B cell (primary cell): ENCODE data around the gene SRY. TPM values are rescaled to one million over a fixed set of nuclear protein-coding genes. Genes with fewer than 3 reads are reported as not detected.
A peak's percentile ranks its signal among the peaks of the same experiment; 100 is the strongest.

ENCODE experiments used
- ATAC-seq: fragments of 200-7000 bp; cut with Tn5 transposase; one replicate; pipeline ENCODE4 v1.10.0; 2021; ENCODE audit warnings: low read depth, mild to moderate bottlenecking, moderate number of reproducible peaks, moderate library complexity
- CTCF ChIA-PET: fragments of 350-600 bp; sonication (Branson Sonifier 250); formaldehyde crosslinking; loops from one replicate; lab custom pipeline; 2021; ENCODE audit warnings: antibody characterized with exemption, inconsistent platforms; lab: Charles Lee
- POLR2A ChIA-PET: fragments of 350-600 bp; sonication (Branson Sonifier 250); formaldehyde crosslinking; loops from one replicate; lab custom pipeline; 2021; ENCODE audit warnings: antibody characterized with exemption; lab: Charles Lee
- DNase-seq: peaks from one replicate; pipeline ENCODE4 v3.0.0; 2013
- H2AFZ ChIP-seq: 2 replicates; pipeline ENCODE4 v1.6.1; 2012; ENCODE audit warnings: mild to moderate bottlenecking, low read depth, low read length; ENCODE audit not compliant: insufficient read depth, poor library complexity, severe bottlenecking
- H3K27ac ChIP-seq, 2 donors: 1 replicate in 1 of 2; 2 replicates in 1 of 2; pipeline ENCODE4 v1.5.1; 2012 to 2013; ENCODE audit warnings: low read length in 2 of 2, mild to moderate bottlenecking in 2 of 2, moderate library complexity in 1 of 2
- H3K27me3 ChIP-seq, 4 experiments: fragments of 200-600 bp in 1 of 4; sonication (generic) in 1 of 4; replicated peaks in 1 of 4; 1 replicate in 2 of 4; 2 replicates in 2 of 4; pipeline versions ENCODE4 v1.6.1 to v1.7.0; 2013 to 2016; ENCODE audit warnings: low read length in 3 of 4, mild to moderate bottlenecking in 2 of 4, mixed read lengths in 1 of 4, moderate library complexity in 1 of 4; ENCODE audit not compliant: insufficient read depth in 4 of 4, control insufficient read depth in 3 of 4; ENCODE audit errors: control extremely low read depth in 1 of 4
- H3K36me3 ChIP-seq, 2 experiments: replicated peaks in 1 of 2; 1 replicate in 1 of 2; 2 replicates in 1 of 2; pipeline versions ENCODE4 v1.6.1 to v1.7.1; 2013; ENCODE audit warnings: low read length in 1 of 2; ENCODE audit not compliant: insufficient read depth in 2 of 2, control insufficient read depth in 1 of 2; ENCODE audit errors: control extremely low read depth in 1 of 2, extremely low read depth in 1 of 2
- H3K4me1 ChIP-seq, 2 donors: fragments of 200-600 bp in 1 of 2; sonication (generic) in 1 of 2; 1 replicate in 1 of 2; 2 replicates in 1 of 2; pipeline versions ENCODE4 v1.5.1 to v1.6.1; 2013 to 2017; ENCODE audit warnings: low read length in 2 of 2; ENCODE audit not compliant: control insufficient read depth in 2 of 2, insufficient read depth in 2 of 2
- H3K4me2 ChIP-seq: replicated peaks from 2 replicates; pipeline ENCODE3; 2012; ENCODE audit warnings: mild to moderate bottlenecking, low read depth, low read length; ENCODE audit not compliant: poor library complexity, severe bottlenecking
- H3K4me3 ChIP-seq, 5 experiments: fragments of 200-600 bp in 1 of 5; sonication (generic) in 1 of 5; 1 replicate in 3 of 5; 2 replicates in 2 of 5; pipeline versions ENCODE4 v1.5.1 to v1.7.0; 2011 to 2016; ENCODE audit warnings: low read length in 4 of 5, mild to moderate bottlenecking in 4 of 5, low read depth in 2 of 5, control low read depth in 1 of 5, moderate library complexity in 1 of 5; ENCODE audit not compliant: insufficient read depth in 1 of 5; ENCODE audit errors: control extremely low read depth in 1 of 5, extremely low read depth in 1 of 5
- H3K79me2 ChIP-seq: fragments of 200-600 bp; sonication (generic); one replicate; pipeline ENCODE4 v1.6.0; 2016; ENCODE audit warnings: low read length; ENCODE audit not compliant: control insufficient read depth, insufficient read depth
- H3K9ac ChIP-seq: fragments of 200-600 bp; sonication (generic); 2 replicates; pipeline ENCODE4 v1.6.1; 2017; ENCODE audit warnings: mild to moderate bottlenecking, low read length, moderate library complexity
- H3K9me3 ChIP-seq, 3 donors: one replicate each; pipeline versions ENCODE4 v1.6.1 to v1.7.1; 2013; ENCODE audit warnings: low read length in 2 of 3; ENCODE audit not compliant: control insufficient read depth in 2 of 3, insufficient read depth in 1 of 3; ENCODE audit errors: control extremely low read depth in 1 of 3
- H4K20me1 ChIP-seq: 2 replicates; pipeline ENCODE4 v1.6.0; 2012; ENCODE audit warnings: mild to moderate bottlenecking, low read length; ENCODE audit not compliant: insufficient read depth, control insufficient read depth, poor library complexity, severe bottlenecking
- H3K27ac Mint-ChIP-seq: one replicate; pipeline ENCODE4 v1.8.0; 2021; ENCODE audit warnings: mixed read lengths
- H3K27me3 Mint-ChIP-seq: one replicate; pipeline ENCODE4 v1.8.0; 2021; ENCODE audit warnings: mixed read lengths
- H3K4me1 Mint-ChIP-seq: one replicate; pipeline ENCODE4 v1.8.0; 2021; ENCODE audit warnings: mixed read lengths
- H3K4me3 Mint-ChIP-seq: one replicate; pipeline ENCODE4 v1.8.0; 2021; ENCODE audit warnings: mixed read lengths
- H3K9me3 Mint-ChIP-seq: one replicate; pipeline ENCODE4 v1.8.0; 2022; ENCODE audit warnings: mixed read lengths; ENCODE audit not compliant: insufficient read depth
- EZH2 ChIP-seq: IDR thresholded peaks from 2 replicates; pipeline ENCODE4 v1.6.1; 2012; ENCODE audit warnings: borderline replicate concordance, low read depth, mild to moderate bottlenecking, moderate library complexity, low read length; ENCODE audit not compliant: insufficient read depth, poor library complexity, severe bottlenecking
- WGBS: methylation state at CpG from one replicate; pipeline ENCODE4 v1.1.5; 2013; ENCODE audit warnings: missing lambda C conversion rate; ENCODE audit not compliant: insufficient coverage; 5-methylcytosine and 5-hydroxymethylcytosine counted together
- intact Hi-C: fragments of 100-400 bp; cut with micrococcal nuclease; formaldehyde crosslinking; loops from one replicate; pipeline ENCODE4 v1.10.0; 2022
- polyA plus RNA-seq: library from polyadenylated mRNA; depleted of rRNA; stranded (reverse); fragments of >200 nt; gene quantifications from 2 replicates; pipeline ENCODE4 v1.2.3, GENCODE V29; 2012
- total RNA-seq, 2 donors: library from RNA; stranded (reverse); fragments of 120-200 nt in 1 of 2; gene quantifications; 1 replicate in 1 of 2; 2 replicates in 1 of 2; pipeline versions ENCODE4 v1.2.3 to v1.2.4, GENCODE V29; 2013 to 2022
- TF ChIP-seq, protein P1 (sequence below): fragments of 200-600 bp; IDR thresholded peaks from one replicate; pipeline ENCODE4 v1.8.0; 2022; ENCODE audit warnings: antibody characterized with exemption, mild to moderate bottlenecking

The SRY gene
- total and polyA plus RNA-seq, 2 donors (not counting 1 experiment from before 2014, with no cell fraction given): not detected

DNA sequence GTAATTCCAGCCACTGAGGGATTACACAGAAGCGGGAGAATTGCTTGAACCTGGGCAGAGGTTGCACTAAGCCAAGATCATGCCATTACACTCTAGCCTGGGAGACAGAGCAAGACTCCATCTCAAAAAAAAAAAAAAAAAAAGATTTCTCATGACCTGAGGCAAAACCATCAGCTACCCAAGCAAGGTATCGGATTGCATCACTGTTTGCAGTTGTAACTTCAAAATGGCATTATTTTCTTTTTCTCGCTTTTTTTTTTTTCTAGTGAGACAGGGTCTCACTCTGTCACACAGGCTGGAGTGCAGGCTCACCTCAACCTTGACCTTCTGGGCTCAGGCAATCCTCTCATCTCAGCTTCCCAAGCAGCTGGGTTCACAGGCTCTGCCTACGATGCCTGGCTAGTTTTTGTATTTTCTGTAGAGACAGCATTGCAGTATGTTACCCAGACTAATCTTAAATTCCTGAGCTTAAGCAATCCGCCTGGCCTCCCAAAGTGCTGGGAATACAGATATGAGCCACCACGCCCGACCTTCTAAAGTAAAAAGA is 9.6 kb upstream of the SRY start:
- Histone ChIP-seq H3K27me3 (no peaks in the 10 kb centered on the region), H3K9me3 (no peaks in the 10 kb centered on the region), H3K36me3 (no peaks in the 10 kb centered on the region), H3K27ac (no peak overlapping the region), H3K4me2 (no peak overlapping the region), H3K79me2 (no peaks in the 10 kb centered on the region), H3K4me1 (no peaks in the 10 kb centered on the region), H3K4me3 (no peak overlapping the region), H4K20me1 (no peaks in the 10 kb centered on the region), H3K9ac (no peak overlapping the region), H2AFZ (no peak overlapping the region)
- Mint-ChIP-seq H3K27ac (no peak overlapping the region), H3K4me3 (no peak overlapping the region), H3K27me3 (peaks cover 13% of the 10 kb centered on the region), H3K9me3 (no peaks in the 10 kb centered on the region), H3K4me1 (no peaks in the 10 kb centered on the region)
- DNase-seq: no peak
- POLR2A ChIA-PET: no interaction called here
- intact Hi-C loops: no loop called here
- no peak for ATAC-seq
- CTCF ChIA-PET: no interaction called here
- WGBS: 100% methylated on average over 1 of the region's 7 CpGs
- no peak for TF ChIP-seq EZH2
- TF ChIP-seq, protein P1, sequence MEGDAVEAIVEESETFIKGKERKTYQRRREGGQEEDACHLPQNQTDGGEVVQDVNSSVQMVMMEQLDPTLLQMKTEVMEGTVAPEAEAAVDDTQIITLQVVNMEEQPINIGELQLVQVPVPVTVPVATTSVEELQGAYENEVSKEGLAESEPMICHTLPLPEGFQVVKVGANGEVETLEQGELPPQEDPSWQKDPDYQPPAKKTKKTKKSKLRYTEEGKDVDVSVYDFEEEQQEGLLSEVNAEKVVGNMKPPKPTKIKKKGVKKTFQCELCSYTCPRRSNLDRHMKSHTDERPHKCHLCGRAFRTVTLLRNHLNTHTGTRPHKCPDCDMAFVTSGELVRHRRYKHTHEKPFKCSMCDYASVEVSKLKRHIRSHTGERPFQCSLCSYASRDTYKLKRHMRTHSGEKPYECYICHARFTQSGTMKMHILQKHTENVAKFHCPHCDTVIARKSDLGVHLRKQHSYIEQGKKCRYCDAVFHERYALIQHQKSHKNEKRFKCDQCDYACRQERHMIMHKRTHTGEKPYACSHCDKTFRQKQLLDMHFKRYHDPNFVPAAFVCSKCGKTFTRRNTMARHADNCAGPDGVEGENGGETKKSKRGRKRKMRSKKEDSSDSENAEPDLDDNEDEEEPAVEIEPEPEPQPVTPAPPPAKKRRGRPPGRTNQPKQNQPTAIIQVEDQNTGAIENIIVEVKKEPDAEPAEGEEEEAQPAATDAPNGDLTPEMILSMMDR: no peak

DNA sequence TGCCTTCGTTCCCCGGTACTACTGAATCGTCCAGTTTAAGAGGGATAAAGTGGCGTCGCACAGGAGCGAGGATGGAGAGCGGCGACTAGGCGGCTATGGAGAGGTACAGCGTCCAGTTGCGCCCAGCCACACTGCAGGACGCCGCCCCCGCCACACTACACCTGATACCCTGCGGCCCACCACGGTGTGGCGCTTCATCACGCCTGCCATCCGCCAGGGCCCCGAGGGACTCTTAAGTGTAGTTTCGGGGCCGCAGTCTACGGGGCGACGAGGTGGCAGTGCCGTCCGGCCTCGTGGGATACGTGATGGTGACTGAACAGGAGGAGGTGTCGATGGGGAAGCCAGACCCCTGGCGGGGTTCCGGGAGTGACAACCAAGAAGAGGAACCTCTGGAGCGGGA is 2.3 kb upstream of the SRY start:
- H3K9me3 Mint-ChIP-seq: no peaks in the 10 kb centered on the region
- WGBS: 59% methylated on average over 24 of the region's 33 CpGs
- Histone ChIP-seq H3K27me3 (peaks cover 0 to 22% (median 1%) of the 10 kb centered on the region in 4 experiments), H4K20me1 (no peaks in the 10 kb centered on the region), H3K79me2 (no peaks in the 10 kb centered on the region), H3K4me3 (no peak overlapping the region), H3K9me3 (peaks cover 0 to 12% (median 0%) of the 10 kb centered on the region in 3 donors), H3K4me2 (no peak overlapping the region), H3K27ac (no peak overlapping the region), H3K36me3 (no peaks in the 10 kb centered on the region), H2AFZ (no peak overlapping the region), H3K9ac (no peak overlapping the region), H3K4me1 (peaks cover 0 to 6% of the 10 kb centered on the region in 2 donors)
- H3K27ac Mint-ChIP-seq: no peak overlapping the region
- ATAC-seq (no peak), DNase-seq (peak; percentile 10)
- TF ChIP-seq EZH2: no peak
- TF ChIP-seq, protein P1: no peak
- no peak overlapping the region for H3K4me3 Mint-ChIP-seq
- peaks cover 37% of the 10 kb centered on the region for H3K27me3 Mint-ChIP-seq
- peaks cover 13% of the 10 kb centered on the region for H3K4me1 Mint-ChIP-seq
- ChIA-PET POLR2A (no interaction called here), CTCF (no interaction called here)
- intact Hi-C loops: no loop called here
